HG02973 (cell line): ENCODE results near the gene AFAP1.
"Not testable (repeated sequence)": the region's sequence is repeated elsewhere in the genome, so short reads cannot be mapped to it uniquely, and the experiment has no call there.

Source experiments
- ATAC-seq: cut with Tn5 transposase; IDR thresholded peaks from one replicate; pipeline ENCODE4 v1.9.1; 2021; ENCODE audit warnings: moderate library complexity; ENCODE audit not compliant: unreplicated experiment

AFAP1 gene

GRCh38 chr4:7922466-7922865 lies 17.2 kb downstream of the AFAP1 start:
- ATAC-seq, result no peak

- no peak for ATAC-seq
Observed at GRCh38 chr4:7918981-7919380, 20.7 kb downstream of the AFAP1 start.

- ATAC-seq, result not testable (repeated sequence)
Observed at GRCh38 chr4:7918187-7918586, 21.5 kb downstream of the AFAP1 start.

GRCh38 chr4:7917669-7918068 lies 22.0 kb downstream of the AFAP1 start:
- no peak for ATAC-seq

GRCh38 chr4:7915875-7916242 lies 23.8 kb downstream of the AFAP1 start:
- ATAC-seq, result no peak

- no peak for ATAC-seq
Observed at GRCh38 chr4:7912826-7913225, 26.8 kb downstream of the AFAP1 start.

GRCh38 chr4:7910952-7911578 lies 28.6 kb downstream of the AFAP1 start:
- ATAC-seq, result no peak

- ATAC-seq, result no peak
Observed at GRCh38 chr4:7910263-7910896, 29.3 kb downstream of the AFAP1 start.

- ATAC-seq, result no peak
Observed at GRCh38 chr4:7909463-7910262, 30.0 kb downstream of the AFAP1 start.

- no peak for ATAC-seq
Observed at GRCh38 chr4:7908668-7909067, 31.0 kb downstream of the AFAP1 start.

GRCh38 chr4:7907142-7907541 lies 32.5 kb downstream of the AFAP1 start:
- no peak for ATAC-seq

GRCh38 chr4:7906171-7906701 lies 33.4 kb downstream of the AFAP1 start:
- ATAC-seq, result no peak

- no peak for ATAC-seq
Observed at GRCh38 chr4:7904952-7905915, 34.4 kb downstream of the AFAP1 start.

- ATAC-seq, result no peak
Observed at GRCh38 chr4:7903791-7904516, 35.7 kb downstream of the AFAP1 start.

- no peak for ATAC-seq
Observed at GRCh38 chr4:7902826-7903225, 36.8 kb downstream of the AFAP1 start.

GRCh38 chr4:7902101-7902553 lies 37.5 kb downstream of the AFAP1 start:
- ATAC-seq, result no peak

- ATAC-seq, result no peak
Observed at GRCh38 chr4:7901311-7901885, 38.3 kb downstream of the AFAP1 start.

GRCh38 chr4:7900334-7900909 lies 39.2 kb downstream of the AFAP1 start:
- ATAC-seq, result no peak

- no peak for ATAC-seq
Observed at GRCh38 chr4:7899184-7899869, 40.3 kb downstream of the AFAP1 start.
